ENCODE data around the gene MPND. TPM values are rescaled to one million over a fixed set of nuclear protein-coding genes. Genes with fewer than 3 reads are reported as not detected.

The MPND gene
- total and polyA plus RNA-seq, 2 of the 13 experiments (the other 11 are each of a cell fraction or from before 2014, with no cell fraction given): 10.8 to 15.8 TPM

DNA sequence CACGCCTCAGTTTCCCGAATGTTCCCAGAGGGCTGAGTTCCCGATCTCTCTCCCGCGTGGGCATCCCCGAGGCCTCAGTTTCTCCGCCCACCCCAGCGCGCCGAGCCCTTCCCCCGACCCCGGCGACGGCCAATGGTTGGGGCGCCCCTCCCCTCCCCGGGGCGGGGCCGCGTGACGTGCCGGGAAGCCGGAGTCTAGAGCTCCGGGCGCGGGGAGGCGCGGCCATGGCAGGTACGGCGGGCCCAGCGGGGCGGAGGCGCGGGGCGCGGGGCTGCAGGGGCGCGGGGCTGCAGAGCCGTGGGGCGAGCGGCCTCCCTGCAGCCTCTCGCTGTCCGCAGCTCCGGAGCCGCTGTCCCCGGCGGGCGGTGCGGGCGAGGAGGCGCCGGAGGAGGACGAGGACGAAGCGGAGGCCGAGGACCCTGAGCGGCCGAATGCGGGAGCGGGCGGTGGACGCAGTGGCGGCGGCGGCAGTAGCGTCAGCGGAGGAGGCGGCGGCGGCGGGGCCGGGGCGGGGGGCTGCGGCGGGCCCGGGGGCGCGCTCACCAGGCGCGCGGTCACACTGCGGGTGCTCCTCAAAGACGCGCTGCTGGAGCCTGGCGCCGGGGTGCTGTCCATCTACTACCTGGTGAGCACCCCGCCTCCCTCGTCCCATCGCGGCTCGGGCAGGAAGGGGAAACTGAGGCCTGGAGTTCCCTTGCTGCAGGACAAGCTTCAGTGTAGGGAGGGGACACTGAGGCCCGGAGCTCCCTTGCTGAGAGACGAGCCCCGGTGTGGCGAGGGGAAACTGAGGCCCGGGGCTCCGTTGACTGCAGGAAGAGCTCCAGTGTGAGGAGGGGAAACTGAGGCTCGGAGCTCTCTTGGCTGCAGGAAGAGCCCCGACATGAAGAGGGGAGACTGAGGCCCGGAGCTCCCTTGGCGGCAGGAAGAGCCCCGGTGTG, at the start of gene MPND (continued):
- TF ChIP-seq, protein P1, sequence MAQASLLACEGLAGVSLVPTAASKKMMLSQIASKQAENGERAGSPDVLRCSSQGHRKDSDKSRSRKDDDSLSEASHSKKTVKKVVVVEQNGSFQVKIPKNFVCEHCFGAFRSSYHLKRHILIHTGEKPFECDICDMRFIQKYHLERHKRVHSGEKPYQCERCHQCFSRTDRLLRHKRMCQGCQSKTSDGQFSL (CRISPR knock-in tag; IDR thresholded peaks at IDR 0.05): no peak
- TF ChIP-seq ZNF879 (CRISPR knock-in tag; IDR thresholded peaks at IDR 0.05) (no peak), AGO2 (optimal IDR thresholded peaks at IDR 0.05; ENCODE audit: low read depth, low read length) (no peak), ZNF329 (CRISPR knock-in tag; IDR thresholded peaks at IDR 0.05; ENCODE audit: low read depth) (no peak), ZNF513 (CRISPR knock-in tag; conservative IDR thresholded peaks at IDR 0.05) (no peak), THAP8 (CRISPR knock-in tag; IDR thresholded peaks at IDR 0.05; ENCODE audit: borderline replicate concordance) (no peak), ZNF563 (CRISPR knock-in tag; IDR thresholded peaks at IDR 0.05) (peak; percentile 13; the same call in 1 of the 2 replicates), ZSCAN12 (CRISPR knock-in tag; IDR thresholded peaks at IDR 0.05) (no peak), CEBPG (CRISPR knock-in tag; IDR thresholded peaks at IDR 0.05) (no peak), ZNF224 (CRISPR knock-in tag; IDR thresholded peaks at IDR 0.05) (no peak), ZNF772 (CRISPR knock-in tag; IDR thresholded peaks at IDR 0.05) (no peak)
- TF ChIP-seq, protein P2, sequence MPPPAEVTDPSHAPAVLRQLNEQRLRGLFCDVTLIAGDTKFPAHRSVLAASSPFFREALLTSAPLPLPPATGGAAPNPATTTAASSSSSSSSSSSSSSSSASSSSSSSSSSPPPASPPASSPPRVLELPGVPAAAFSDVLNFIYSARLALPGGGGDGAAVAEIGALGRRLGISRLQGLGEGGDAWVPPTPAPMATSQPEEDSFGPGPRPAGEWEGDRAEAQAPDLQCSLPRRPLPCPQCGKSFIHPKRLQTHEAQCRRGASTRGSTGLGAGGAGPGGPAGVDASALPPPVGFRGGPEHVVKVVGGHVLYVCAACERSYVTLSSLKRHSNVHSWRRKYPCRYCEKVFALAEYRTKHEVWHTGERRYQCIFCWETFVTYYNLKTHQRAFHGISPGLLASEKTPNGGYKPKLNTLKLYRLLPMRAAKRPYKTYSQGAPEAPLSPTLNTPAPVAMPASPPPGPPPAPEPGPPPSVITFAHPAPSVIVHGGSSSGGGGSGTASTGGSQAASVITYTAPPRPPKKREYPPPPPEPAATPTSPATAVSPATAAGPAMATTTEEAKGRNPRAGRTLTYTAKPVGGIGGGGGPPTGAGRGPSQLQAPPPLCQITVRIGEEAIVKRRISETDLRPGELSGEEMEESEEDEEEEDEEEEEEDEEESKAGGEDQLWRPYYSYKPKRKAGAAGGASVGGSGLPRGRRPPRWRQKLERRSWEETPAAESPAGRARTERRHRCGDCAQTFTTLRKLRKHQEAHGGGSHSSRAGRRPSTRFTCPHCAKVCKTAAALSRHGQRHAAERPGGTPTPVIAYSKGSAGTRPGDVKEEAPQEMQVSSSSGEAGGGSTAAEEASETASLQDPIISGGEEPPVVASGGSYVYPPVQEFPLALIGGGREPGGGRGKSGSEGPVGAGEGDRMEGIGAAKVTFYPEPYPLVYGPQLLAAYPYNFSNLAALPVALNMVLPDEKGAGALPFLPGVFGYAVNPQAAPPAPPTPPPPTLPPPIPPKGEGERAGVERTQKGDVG (CRISPR knock-in tag; IDR thresholded peaks at IDR 0.05; ENCODE audit: borderline replicate concordance): no peak
- TF ChIP-seq, protein P3, sequence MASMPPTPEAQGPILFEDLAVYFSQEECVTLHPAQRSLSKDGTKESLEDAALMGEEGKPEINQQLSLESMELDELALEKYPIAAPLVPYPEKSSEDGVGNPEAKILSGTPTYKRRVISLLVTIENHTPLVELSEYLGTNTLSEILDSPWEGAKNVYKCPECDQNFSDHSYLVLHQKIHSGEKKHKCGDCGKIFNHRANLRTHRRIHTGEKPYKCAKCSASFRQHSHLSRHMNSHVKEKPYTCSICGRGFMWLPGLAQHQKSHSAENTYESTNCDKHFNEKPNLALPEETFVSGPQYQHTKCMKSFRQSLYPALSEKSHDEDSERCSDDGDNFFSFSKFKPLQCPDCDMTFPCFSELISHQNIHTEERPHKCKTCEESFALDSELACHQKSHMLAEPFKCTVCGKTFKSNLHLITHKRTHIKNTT (CRISPR knock-in tag; IDR thresholded peaks at IDR 0.05): no peak
- TF ChIP-seq, protein P4, sequence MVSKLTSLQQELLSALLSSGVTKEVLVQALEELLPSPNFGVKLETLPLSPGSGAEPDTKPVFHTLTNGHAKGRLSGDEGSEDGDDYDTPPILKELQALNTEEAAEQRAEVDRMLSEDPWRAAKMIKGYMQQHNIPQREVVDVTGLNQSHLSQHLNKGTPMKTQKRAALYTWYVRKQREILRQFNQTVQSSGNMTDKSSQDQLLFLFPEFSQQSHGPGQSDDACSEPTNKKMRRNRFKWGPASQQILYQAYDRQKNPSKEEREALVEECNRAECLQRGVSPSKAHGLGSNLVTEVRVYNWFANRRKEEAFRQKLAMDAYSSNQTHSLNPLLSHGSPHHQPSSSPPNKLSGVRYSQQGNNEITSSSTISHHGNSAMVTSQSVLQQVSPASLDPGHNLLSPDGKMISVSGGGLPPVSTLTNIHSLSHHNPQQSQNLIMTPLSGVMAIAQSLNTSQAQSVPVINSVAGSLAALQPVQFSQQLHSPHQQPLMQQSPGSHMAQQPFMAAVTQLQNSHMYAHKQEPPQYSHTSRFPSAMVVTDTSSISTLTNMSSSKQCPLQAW (CRISPR knock-in tag; IDR thresholded peaks at IDR 0.05): no peak
- TF ChIP-seq, protein P5, sequence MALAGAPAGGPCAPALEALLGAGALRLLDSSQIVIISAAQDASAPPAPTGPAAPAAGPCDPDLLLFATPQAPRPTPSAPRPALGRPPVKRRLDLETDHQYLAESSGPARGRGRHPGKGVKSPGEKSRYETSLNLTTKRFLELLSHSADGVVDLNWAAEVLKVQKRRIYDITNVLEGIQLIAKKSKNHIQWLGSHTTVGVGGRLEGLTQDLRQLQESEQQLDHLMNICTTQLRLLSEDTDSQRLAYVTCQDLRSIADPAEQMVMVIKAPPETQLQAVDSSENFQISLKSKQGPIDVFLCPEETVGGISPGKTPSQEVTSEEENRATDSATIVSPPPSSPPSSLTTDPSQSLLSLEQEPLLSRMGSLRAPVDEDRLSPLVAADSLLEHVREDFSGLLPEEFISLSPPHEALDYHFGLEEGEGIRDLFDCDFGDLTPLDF (CRISPR knock-in tag; IDR thresholded peaks at IDR 0.05): no peak

All from HepG2 (cell line).